ENCODE results near the gene GPHB5. TPM values are rescaled to one million over a fixed set of nuclear protein-coding genes. Genes with fewer than 3 reads are reported as not detected.
"Not testable (repeated sequence)": the region's sequence is repeated elsewhere in the genome, so short reads cannot be mapped to it uniquely, and the experiment has no call there.

The GPHB5 gene
- total RNA-seq, 1 donor from 2014 or later, result not detected

- not testable (repeated sequence) for H3K27ac ChIP-seq (ENCODE audit: low read depth, low read length); H3K9me3 ChIP-seq (ENCODE audit: control insufficient read depth in 3 of 3, low read length in 3 of 3); H3K36me3 ChIP-seq (ENCODE audit: control insufficient read depth in 3 of 3, insufficient read depth in 3 of 3, low read length in 3 of 3); H3K27me3 ChIP-seq (ENCODE audit: control insufficient read depth in 3 of 3, insufficient read depth in 3 of 3, low read length in 3 of 3); H3K4me3 ChIP-seq (ENCODE audit: low read length in 3 of 3); H3K4me1 ChIP-seq (ENCODE audit: control insufficient read depth in 3 of 3, insufficient read depth in 3 of 3, low read length in 3 of 3); H3K9ac ChIP-seq (ENCODE audit: low read depth in 1 of 3, low read length in 3 of 3)
These were observed 38.8 kb downstream of the GPHB5 start for GRCh38 chr14:63279933-63280332.

- Histone ChIP-seq H3K27ac (ENCODE audit: low read depth, low read length) (no peak overlapping the region), H3K4me1 (ENCODE audit: control insufficient read depth in 3 of 3, insufficient read depth in 3 of 3, low read length in 3 of 3) (peaks cover 8 to 13% (median 11%) of the 10 kb centered on the region in 3 donors)
These were observed 41.0 kb downstream of the GPHB5 start for GRCh38 chr14:63277591-63278183.

GRCh38 chr14:63276492-63277342 is 42.0 kb downstream of the GPHB5 start:
- Histone ChIP-seq H3K4me1 (ENCODE audit: control insufficient read depth in 3 of 3, insufficient read depth in 3 of 3, low read length in 3 of 3) (peaks cover 8 to 13% (median 11%) of the 10 kb centered on the region in 3 donors), H3K27ac (ENCODE audit: low read depth, low read length) (no peak overlapping the region), H3K9me3 (ENCODE audit: control insufficient read depth in 3 of 3, low read length in 3 of 3) (no peaks in the 10 kb centered on the region), H3K27me3 (ENCODE audit: control insufficient read depth in 3 of 3, insufficient read depth in 3 of 3, low read length in 3 of 3) (no peaks in the 10 kb centered on the region), H3K4me3 (ENCODE audit: low read length in 3 of 3) (no peak overlapping the region), H3K9ac (ENCODE audit: low read depth in 1 of 3, low read length in 3 of 3) (no peak overlapping the region), H3K36me3 (ENCODE audit: control insufficient read depth in 3 of 3, insufficient read depth in 3 of 3, low read length in 3 of 3) (no peaks in the 10 kb centered on the region)

More at GRCh38 chr14:63277591-63278183, 41.0 kb downstream of the GPHB5 start:
- Histone ChIP-seq H3K27me3 (ENCODE audit: control insufficient read depth in 3 of 3, insufficient read depth in 3 of 3, low read length in 3 of 3) (no peaks in the 10 kb centered on the region), H3K9me3 (ENCODE audit: control insufficient read depth in 3 of 3, low read length in 3 of 3) (no peaks in the 10 kb centered on the region), H3K36me3 (ENCODE audit: control insufficient read depth in 3 of 3, insufficient read depth in 3 of 3, low read length in 3 of 3) (no peaks in the 10 kb centered on the region), H3K4me3 (ENCODE audit: low read length in 3 of 3) (no peak overlapping the region), H3K9ac (ENCODE audit: low read depth in 1 of 3, low read length in 3 of 3) (no peak overlapping the region)

DNA sequence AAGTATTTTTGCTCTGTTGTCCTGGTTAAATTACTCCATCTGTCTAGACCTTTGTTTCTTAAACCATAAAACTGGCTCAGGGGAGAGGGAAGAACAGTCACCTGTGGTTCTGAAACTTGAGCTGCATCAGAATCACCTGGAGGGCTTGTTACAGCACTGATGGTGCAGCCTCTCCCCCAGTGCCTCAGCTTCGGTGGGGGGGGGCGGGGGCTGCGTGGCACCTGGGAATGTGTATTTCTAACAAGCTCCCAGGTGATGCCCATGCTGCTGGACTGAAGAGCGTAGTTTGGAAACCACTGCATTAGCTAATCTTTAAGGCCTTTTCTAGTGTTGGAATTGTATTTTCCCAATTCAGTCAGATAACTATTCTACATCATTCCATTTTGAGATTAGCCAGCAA is 42.7 kb downstream of the GPHB5 start:
- H3K4me3 ChIP-seq (ENCODE audit: low read length in 3 of 3), result no peak overlapping the region
- no peaks in the 10 kb centered on the region for H3K36me3 ChIP-seq (ENCODE audit: control insufficient read depth in 3 of 3, insufficient read depth in 3 of 3, low read length in 3 of 3)
- no peak overlapping the region for H3K9ac ChIP-seq (ENCODE audit: low read depth in 1 of 3, low read length in 3 of 3)
- no peak overlapping the region for H3K27ac ChIP-seq (ENCODE audit: low read depth, low read length)
- H3K4me1 ChIP-seq (ENCODE audit: control insufficient read depth in 3 of 3, insufficient read depth in 3 of 3, low read length in 3 of 3), result peaks cover 8 to 13% (median 11%) of the 10 kb centered on the region in 3 donors
- H3K9me3 ChIP-seq (ENCODE audit: control insufficient read depth in 3 of 3, low read length in 3 of 3), result no peaks in the 10 kb centered on the region
- no peaks in the 10 kb centered on the region for H3K27me3 ChIP-seq (ENCODE audit: control insufficient read depth in 3 of 3, insufficient read depth in 3 of 3, low read length in 3 of 3)

- H3K9ac ChIP-seq (ENCODE audit: low read depth in 1 of 3, low read length in 3 of 3), result no peak overlapping the region
- H3K9me3 ChIP-seq (ENCODE audit: control insufficient read depth in 3 of 3, low read length in 3 of 3), result no peaks in the 10 kb centered on the region
- H3K27me3 ChIP-seq (ENCODE audit: control insufficient read depth in 3 of 3, insufficient read depth in 3 of 3, low read length in 3 of 3), result no peaks in the 10 kb centered on the region
- peaks cover 8 to 13% (median 11%) of the 10 kb centered on the region in 3 donors for H3K4me1 ChIP-seq (ENCODE audit: control insufficient read depth in 3 of 3, insufficient read depth in 3 of 3, low read length in 3 of 3)
- H3K36me3 ChIP-seq (ENCODE audit: control insufficient read depth in 3 of 3, insufficient read depth in 3 of 3, low read length in 3 of 3), result no peaks in the 10 kb centered on the region
- no peak overlapping the region for H3K4me3 ChIP-seq (ENCODE audit: low read length in 3 of 3)
- no peak overlapping the region for H3K27ac ChIP-seq (ENCODE audit: low read depth, low read length)
These were observed 43.1 kb downstream of the GPHB5 start for GRCh38 chr14:63275611-63276010.

DNA sequence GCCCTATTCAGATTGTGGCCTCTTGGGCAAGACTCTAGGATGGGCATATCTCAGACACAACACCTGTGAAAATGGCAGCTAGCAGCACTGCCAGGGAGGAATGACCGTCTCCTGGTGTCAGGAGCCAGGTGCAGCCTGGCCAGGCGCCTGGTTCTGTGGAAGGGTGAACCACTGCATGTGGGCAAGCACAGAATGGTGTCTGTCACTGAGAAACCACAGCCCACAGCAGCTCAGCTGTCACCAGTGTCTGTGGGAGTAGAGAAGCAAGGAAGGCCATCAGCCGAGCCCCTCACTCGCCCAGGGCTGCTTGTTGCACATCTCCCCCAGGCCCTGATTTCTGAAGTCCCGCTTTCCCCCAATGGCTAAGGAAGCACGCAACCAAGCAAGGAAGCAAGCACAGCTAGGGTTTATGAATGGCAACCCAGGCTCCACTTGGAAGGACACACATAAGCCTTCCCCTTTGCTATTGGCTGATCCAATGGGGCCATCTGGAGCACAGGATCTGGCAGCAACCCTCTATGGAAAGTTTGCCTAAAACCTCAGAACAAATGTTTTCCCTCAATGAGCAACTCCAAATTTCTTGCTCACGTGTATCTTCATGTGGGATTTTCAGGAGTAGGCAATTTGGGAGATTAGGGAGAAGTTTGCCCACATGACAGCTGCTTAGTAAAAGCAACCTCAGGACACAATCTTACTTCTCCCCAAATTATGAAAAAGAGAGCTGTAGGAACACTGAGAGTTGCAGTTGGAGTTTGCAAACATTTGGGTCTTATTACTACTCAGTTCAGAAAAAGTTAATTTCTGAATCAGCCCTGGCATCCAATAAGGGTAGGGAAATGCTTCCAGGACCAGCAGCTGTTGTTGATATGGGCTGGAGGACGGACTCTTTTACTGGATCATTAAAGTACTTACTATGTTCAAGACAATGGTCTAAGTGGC is 44.7 kb downstream of the GPHB5 start:
- H3K9me3 ChIP-seq (ENCODE audit: control insufficient read depth in 3 of 3, low read length in 3 of 3), result no peaks in the 10 kb centered on the region
- no peak overlapping the region for H3K4me3 ChIP-seq (ENCODE audit: low read length in 3 of 3)
- H3K27me3 ChIP-seq (ENCODE audit: control insufficient read depth in 3 of 3, insufficient read depth in 3 of 3, low read length in 3 of 3), result no peaks in the 10 kb centered on the region
- no peaks in the 10 kb centered on the region for H3K36me3 ChIP-seq (ENCODE audit: control insufficient read depth in 3 of 3, insufficient read depth in 3 of 3, low read length in 3 of 3)
- H3K27ac ChIP-seq (ENCODE audit: low read depth, low read length), result no peak overlapping the region
- H3K4me1 ChIP-seq (ENCODE audit: control insufficient read depth in 3 of 3, insufficient read depth in 3 of 3, low read length in 3 of 3), result peaks cover 8 to 13% (median 11%) of the 10 kb centered on the region in 3 donors
- H3K9ac ChIP-seq (ENCODE audit: low read depth in 1 of 3, low read length in 3 of 3), result no peak overlapping the region

- no peaks in the 10 kb centered on the region for H3K9me3 ChIP-seq (ENCODE audit: control insufficient read depth in 3 of 3, low read length in 3 of 3)
- no peak overlapping the region for H3K9ac ChIP-seq (ENCODE audit: low read depth in 1 of 3, low read length in 3 of 3)
- no peaks in the 10 kb centered on the region for H3K27me3 ChIP-seq (ENCODE audit: control insufficient read depth in 3 of 3, insufficient read depth in 3 of 3, low read length in 3 of 3)
- H3K36me3 ChIP-seq (ENCODE audit: control insufficient read depth in 3 of 3, insufficient read depth in 3 of 3, low read length in 3 of 3), result no peaks in the 10 kb centered on the region
- H3K4me1 ChIP-seq (ENCODE audit: control insufficient read depth in 3 of 3, insufficient read depth in 3 of 3, low read length in 3 of 3), result peaks cover 8 to 13% (median 11%) of the 10 kb centered on the region in 3 donors
- no peak overlapping the region for H3K27ac ChIP-seq (ENCODE audit: low read depth, low read length)
- H3K4me3 ChIP-seq (ENCODE audit: low read length in 3 of 3), result no peak overlapping the region
These were observed 45.6 kb downstream of the GPHB5 start for GRCh38 chr14:63273129-63273528.

- no peaks in the 10 kb centered on the region for H3K36me3 ChIP-seq (ENCODE audit: control insufficient read depth in 3 of 3, insufficient read depth in 3 of 3, low read length in 3 of 3)
- H3K4me1 ChIP-seq (ENCODE audit: control insufficient read depth in 3 of 3, insufficient read depth in 3 of 3, low read length in 3 of 3), result peaks cover 8 to 15% (median 9%) of the 10 kb centered on the region in 3 donors
- no peak overlapping the region for H3K27ac ChIP-seq (ENCODE audit: low read depth, low read length)
- no peak overlapping the region for H3K4me3 ChIP-seq (ENCODE audit: low read length in 3 of 3)
- no peak overlapping the region for H3K9ac ChIP-seq (ENCODE audit: low read depth in 1 of 3, low read length in 3 of 3)
- H3K27me3 ChIP-seq (ENCODE audit: control insufficient read depth in 3 of 3, insufficient read depth in 3 of 3, low read length in 3 of 3), result no peaks in the 10 kb centered on the region
- H3K9me3 ChIP-seq (ENCODE audit: control insufficient read depth in 3 of 3, low read length in 3 of 3), result no peaks in the 10 kb centered on the region
These were observed 49.0 kb downstream of the GPHB5 start for GRCh38 chr14:63269561-63270225.

- H3K9me3 ChIP-seq (ENCODE audit: control insufficient read depth in 3 of 3, low read length in 3 of 3), result no peaks in the 10 kb centered on the region
- H3K36me3 ChIP-seq (ENCODE audit: control insufficient read depth in 3 of 3, insufficient read depth in 3 of 3, low read length in 3 of 3), result no peaks in the 10 kb centered on the region
- H3K9ac ChIP-seq (ENCODE audit: low read depth in 1 of 3, low read length in 3 of 3), result no peak overlapping the region
- H3K27ac ChIP-seq (ENCODE audit: low read depth, low read length), result no peak overlapping the region
- H3K4me3 ChIP-seq (ENCODE audit: low read length in 3 of 3), result no peak overlapping the region
- H3K27me3 ChIP-seq (ENCODE audit: control insufficient read depth in 3 of 3, insufficient read depth in 3 of 3, low read length in 3 of 3), result no peaks in the 10 kb centered on the region
- H3K4me1 ChIP-seq (ENCODE audit: control insufficient read depth in 3 of 3, insufficient read depth in 3 of 3, low read length in 3 of 3), result peaks cover 5 to 12% (median 8%) of the 10 kb centered on the region in 3 donors
These were observed 50.0 kb downstream of the GPHB5 start for GRCh38 chr14:63268771-63269170.

All from skeletal muscle tissue (tissue), 4 donors.